K562 (cell line): ENCODE data around the gene GRID2IP. TPM values are rescaled to one million over a fixed set of nuclear protein-coding genes. Genes with fewer than 3 reads are reported as not detected.
A peak's percentile ranks its signal among the peaks of the same experiment; 100 is the strongest.

Experiments
- BHLHE40 ChIP-seq: IDR thresholded peaks from 2 replicates; pipeline ENCODE4 v1.6.1; 2011; ENCODE audit warnings: low read length, improper control_type of control experiment
- CCNT2 ChIP-seq: IDR thresholded peaks from 2 replicates; pipeline ENCODE4 v1.6.1; 2011; ENCODE audit warnings: borderline replicate concordance, low read depth, mild to moderate bottlenecking, moderate library complexity, mixed read lengths, low read length; ENCODE audit not compliant: insufficient read length; ENCODE audit errors: extremely low read depth
- CREBBP ChIP-seq: IDR thresholded peaks from one replicate; pipeline ENCODE4 v1.6.1; 2012; ENCODE audit warnings: low read depth, mild to moderate bottlenecking, control low read depth, inconsistent platforms, low read length
- CTBP1 ChIP-seq: fragments of 450-650 bp; IDR thresholded peaks from 2 replicates; pipeline ENCODE4 v1.6.1; 2016; ENCODE audit warnings: borderline replicate concordance
- DMBX1 ChIP-seq: fragments of 250-450 bp; sonication (Bioruptor Pico); IDR thresholded peaks from 2 replicates; pipeline ENCODE4 v1.8.0; 2022; ENCODE audit warnings: inconsistent platforms, mild to moderate bottlenecking, moderate library complexity, borderline replicate concordance
- EZH2 ChIP-seq: IDR thresholded peaks from 2 replicates; pipeline ENCODE4 v1.6.1; 2012; ENCODE audit warnings: low read depth, mild to moderate bottlenecking, inconsistent platforms, low read length, borderline replicate concordance
- GABPA ChIP-seq: fragments of 200-800 bp; sonication (Bioruptor generic); conservative IDR thresholded peaks from 2 replicates; pipeline ENCODE4 v1.6.1; 2016; ENCODE audit warnings: low read depth, missing genetic modification characterization, missing compliant biosample characterization
- GATAD2B ChIP-seq: fragments of 450-650 bp; IDR thresholded peaks from 2 replicates; pipeline ENCODE4 v1.6.1; 2017; ENCODE audit warnings: mild to moderate bottlenecking, borderline replicate concordance
- GMEB1 ChIP-seq: fragments of 250-450 bp; sonication (Bioruptor Pico); IDR thresholded peaks from 2 replicates; pipeline ENCODE4 v1.4.0; 2020; ENCODE audit warnings: mild to moderate bottlenecking
- GTF2E2 ChIP-seq: fragments of 200-800 bp; sonication (Bioruptor generic); IDR thresholded peaks from 2 replicates; pipeline ENCODE4 v1.6.1; 2016; ENCODE audit warnings: missing genetic modification characterization, missing compliant biosample characterization
- KDM2B ChIP-seq: fragments of 250-450 bp; sonication (Bioruptor Pico); IDR thresholded peaks from 2 replicates; pipeline ENCODE4 v1.8.0; 2021; ENCODE audit warnings: mild to moderate bottlenecking, moderate library complexity
- NCOA1 ChIP-seq: fragments of 450-650 bp; IDR thresholded peaks from 2 replicates; pipeline ENCODE4 v1.6.1; 2016; ENCODE audit warnings: low read depth
- RBM34 ChIP-seq: fragments of 200-400 bp; formaldehyde crosslinking; IDR thresholded peaks from 2 replicates; pipeline ENCODE4 v1.6.1; 2018; ENCODE audit warnings: low read length, borderline replicate concordance; ENCODE audit not compliant: insufficient read depth
- SOX6 ChIP-seq: fragments of 450-650 bp; IDR thresholded peaks from 2 replicates; pipeline ENCODE4 v1.6.1; 2014; ENCODE audit warnings: mild to moderate bottlenecking
- SPI1 ChIP-seq: IDR thresholded peaks from 2 replicates; pipeline ENCODE4 v1.6.1; 2011; ENCODE audit warnings: low read depth, low read length, control low read depth, borderline replicate concordance
- SRSF9 ChIP-seq: fragments of 200-400 bp; formaldehyde crosslinking; IDR thresholded peaks from 2 replicates; pipeline ENCODE4 v1.6.1; 2017; ENCODE audit warnings: low read depth, low read length, borderline replicate concordance
- SUPT5H ChIP-seq: fragments of 450-650 bp; IDR thresholded peaks from 2 replicates; pipeline ENCODE4 v1.6.1; 2016
- TBL1XR1 ChIP-seq, 2 experiments: IDR thresholded peaks; 2 replicates each; pipeline ENCODE4 v1.6.1; 2012; ENCODE audit warnings: improper control_type of control experiment in 2 of 2, low read length in 2 of 2, mild to moderate bottlenecking in 1 of 2
- TRIM24 ChIP-seq, 2 experiments: fragments of 450-650 bp; IDR thresholded peaks; 2 replicates each; pipeline ENCODE4 v1.6.1; 2016
- ZNF263 ChIP-seq: sonication (generic); formaldehyde crosslinking; IDR thresholded peaks from 2 replicates; pipeline ENCODE4 v1.8.0; 2022; ENCODE audit warnings: mild to moderate bottlenecking, missing genetic modification reagents, borderline replicate concordance
- polyA plus RNA-seq, 8 experiments: library from polyadenylated mRNA; depleted of rRNA in 4 of 8; stranded (reverse) in 5 of 8; unstranded in 3 of 8; fragments of >200 nt; fragmentation: Nextera tagmentation in 2 of 8; fragmentation: Illumina TruSeq in 1 of 8; extraction: Ambion mirVana in 2 of 8; extraction: Trizol in 1 of 8; gene quantifications; 2 replicates each; pipeline versions ENCODE4 v1.2.1 to v1.2.3, GENCODE V29; 2011 to 2014; ENCODE audit warnings: inconsistent platforms in 1 of 8, missing spikeins in 1 of 8
- total RNA-seq, 7 experiments: library from RNA; depleted of rRNA in 6 of 7; stranded (reverse); fragments of >200 nt in 6 of 7; fragmentation: Illumina TruSeq in 2 of 7; extraction: Trizol in 2 of 7; gene quantifications; 2 replicates each; pipeline versions ENCODE4 v1.2.1 to v1.2.3, GENCODE V29; 2011 to 2021; ENCODE audit warnings: low replicate concordance in 1 of 7

GRID2IP gene
- total and polyA plus RNA-seq, 9 of the 15 experiments (the other 6 are each of a cell fraction or from before 2014, with no cell fraction given) = not detected

DNA sequence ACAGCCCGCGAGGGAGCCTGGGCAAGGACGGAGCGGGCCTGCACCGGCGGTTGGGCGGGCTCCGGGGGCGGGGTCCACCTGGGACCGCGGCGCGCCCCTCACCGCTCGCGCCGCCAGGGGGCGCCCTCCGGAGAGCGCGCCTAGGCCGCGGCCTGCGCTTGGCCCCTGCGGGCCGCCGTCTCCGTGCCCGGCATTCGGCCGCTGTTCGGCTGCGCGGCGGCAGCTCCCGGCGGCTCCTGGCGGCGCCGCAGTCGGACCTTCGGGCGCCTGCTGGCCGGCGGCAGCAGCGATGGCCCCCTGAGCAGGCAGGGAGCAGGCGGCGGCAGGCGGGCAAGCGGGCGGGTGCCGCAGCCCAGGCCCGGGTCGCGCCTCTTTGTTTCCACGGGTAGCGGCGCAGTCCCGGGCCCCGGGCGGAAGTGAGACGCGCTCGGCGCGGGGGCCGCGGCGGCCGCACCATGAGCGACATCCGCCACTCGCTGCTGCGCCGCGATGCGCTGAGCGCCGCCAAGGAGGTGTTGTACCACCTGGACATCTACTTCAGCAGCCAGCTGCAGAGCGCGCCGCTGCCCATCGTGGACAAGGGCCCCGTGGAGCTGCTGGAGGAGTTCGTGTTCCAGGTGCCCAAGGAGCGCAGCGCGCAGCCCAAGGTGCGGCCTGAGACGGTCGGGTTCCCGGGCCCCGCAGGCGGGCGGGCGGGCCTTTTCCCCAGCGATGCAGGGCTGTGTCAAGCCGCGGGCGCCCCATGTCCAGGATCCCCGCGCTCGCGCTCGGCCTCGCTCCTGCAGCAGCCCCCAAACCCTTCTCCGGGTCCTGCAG lies 38.8 kb upstream of the GRID2IP start, which contains the start of gene INTS15 (continued):
- TF ChIP-seq GMEB1 (CRISPR knock-in tag) (peak; percentile 56; the same call in 1 of the 2 replicates), ZNF263 (CRISPR knock-in tag) (0 out of 2 replicates have a peak, but pooled peaks have one; percentile 36), BHLHE40 (peak; percentile 42; the same call in 1 of the 2 replicates), GTF2E2 (tag) (peak; percentile 88), RBM34 (0 out of 2 replicates have a peak, but pooled peaks have one; percentile 17), TRIM24 (IDR thresholded peaks at IDR 0.05) (no peak), SUPT5H (0 out of 2 replicates have a peak, but pooled peaks have one; percentile 10), SPI1 (0 out of 2 replicates have a peak, but pooled peaks have one; percentile 46), EZH2 (no peak), CTBP1 (peak; percentile 99), KDM2B (CRISPR knock-in tag) (peak; percentile 33; the same call in 1 of the 2 replicates), SRSF9 (no peak), TBL1XR1 (IDR thresholded peaks at IDR 0.05; ENCODE audit: low read length in 2 of 2) (0 out of 4 replicates have a peak, but pooled peaks of 1 of the 2 experiments have one; percentile 20), SOX6 (0 out of 2 replicates have a peak, but pooled peaks have one; percentile 22), GABPA (tag) (peak; percentile 92), DMBX1 (CRISPR knock-in tag) (peak; percentile 29; the same call in 1 of the 2 replicates), NCOA1 (no peak), CCNT2 (peak; percentile 97), GATAD2B (peak; percentile 98), CREBBP (no peak)
